ENCODE results near the gene INPP4B.

DNA sequence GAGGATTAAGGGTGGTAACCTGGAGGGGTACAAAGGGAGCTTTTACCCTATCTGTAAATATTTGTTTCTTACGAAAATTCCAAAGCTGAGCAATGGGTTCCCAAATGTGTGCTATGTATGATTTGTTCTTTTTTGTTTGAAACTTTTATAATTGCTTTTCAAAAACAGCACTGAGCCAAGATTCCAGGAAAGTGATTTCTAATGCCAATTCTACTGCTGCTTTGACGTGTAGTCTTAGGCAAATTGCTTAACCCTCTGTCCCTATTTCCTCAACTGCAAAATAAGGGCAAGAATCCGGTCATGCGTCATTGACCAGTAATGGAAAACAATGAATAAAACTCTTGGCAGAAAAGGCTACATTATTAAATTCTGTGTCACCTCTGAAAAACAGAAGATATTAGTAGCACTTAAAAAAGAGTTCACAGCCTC, 755.0 kb downstream of the INPP4B start:
- TF ChIP-seq, protein P1, sequence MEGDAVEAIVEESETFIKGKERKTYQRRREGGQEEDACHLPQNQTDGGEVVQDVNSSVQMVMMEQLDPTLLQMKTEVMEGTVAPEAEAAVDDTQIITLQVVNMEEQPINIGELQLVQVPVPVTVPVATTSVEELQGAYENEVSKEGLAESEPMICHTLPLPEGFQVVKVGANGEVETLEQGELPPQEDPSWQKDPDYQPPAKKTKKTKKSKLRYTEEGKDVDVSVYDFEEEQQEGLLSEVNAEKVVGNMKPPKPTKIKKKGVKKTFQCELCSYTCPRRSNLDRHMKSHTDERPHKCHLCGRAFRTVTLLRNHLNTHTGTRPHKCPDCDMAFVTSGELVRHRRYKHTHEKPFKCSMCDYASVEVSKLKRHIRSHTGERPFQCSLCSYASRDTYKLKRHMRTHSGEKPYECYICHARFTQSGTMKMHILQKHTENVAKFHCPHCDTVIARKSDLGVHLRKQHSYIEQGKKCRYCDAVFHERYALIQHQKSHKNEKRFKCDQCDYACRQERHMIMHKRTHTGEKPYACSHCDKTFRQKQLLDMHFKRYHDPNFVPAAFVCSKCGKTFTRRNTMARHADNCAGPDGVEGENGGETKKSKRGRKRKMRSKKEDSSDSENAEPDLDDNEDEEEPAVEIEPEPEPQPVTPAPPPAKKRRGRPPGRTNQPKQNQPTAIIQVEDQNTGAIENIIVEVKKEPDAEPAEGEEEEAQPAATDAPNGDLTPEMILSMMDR (conservative IDR thresholded peaks at IDR 0.05; ENCODE audit: low read depth, low read length): no peak
- TF ChIP-seq EZH2phosphoT487 (IDR thresholded peaks at IDR 0.05; ENCODE audit: borderline replicate concordance, low read length): no peak

All from PC-3 (cell line).